Hematopoietic multipotent progenitor cell treated with erythropoietin and hydrocortisone succinate and interleukin-3 and kit ligand, for 15 days (in vitro differentiated cells): ENCODE results near the gene ROBO2.

Experiments used
- DNase-seq: peaks from one replicate; pipeline ENCODE4 v3.0.0-alpha.2; 2015; ENCODE audit warnings: low spot score

ROBO2 gene

DNA sequence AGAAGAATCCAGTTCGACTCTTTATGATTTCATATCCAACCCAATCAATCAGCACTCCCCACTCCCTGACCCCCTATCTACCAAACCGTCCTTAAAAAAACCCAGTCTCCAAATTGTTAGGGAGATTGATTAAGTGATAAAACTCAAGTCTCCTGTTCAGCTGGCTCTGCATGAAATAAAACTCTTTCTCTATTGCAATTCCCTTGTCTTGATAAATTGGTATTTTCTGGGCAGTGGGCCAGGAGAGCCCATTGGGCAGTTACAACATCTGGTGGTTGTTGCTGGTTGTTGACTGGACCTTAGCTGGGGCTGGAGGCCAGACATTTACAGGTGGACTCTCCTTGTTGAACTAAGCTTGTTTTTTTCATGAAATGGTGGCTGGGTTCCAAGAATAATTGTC is 642.3 kb downstream of the ROBO2 start:
- DNase-seq = no peak

DNA sequence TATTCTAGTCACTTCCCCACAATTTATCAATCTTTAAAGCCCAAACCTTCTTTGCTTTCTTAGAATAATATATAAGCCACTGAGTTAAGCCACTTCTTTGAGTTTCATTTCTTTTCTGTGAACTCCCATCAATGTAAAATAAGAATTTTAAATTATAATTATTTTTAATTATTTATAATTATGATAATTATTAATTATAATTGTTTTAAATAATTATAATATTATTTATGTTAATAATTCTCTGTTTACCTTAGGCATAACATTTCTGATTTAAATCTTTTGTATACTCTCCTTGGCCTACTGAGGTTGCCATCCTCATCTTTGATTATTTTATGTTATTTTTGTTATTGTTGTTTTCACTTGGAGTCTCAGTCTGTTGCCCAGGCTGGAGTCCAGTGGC is 644.2 kb downstream of the ROBO2 start:
- DNase-seq = no peak

DNA sequence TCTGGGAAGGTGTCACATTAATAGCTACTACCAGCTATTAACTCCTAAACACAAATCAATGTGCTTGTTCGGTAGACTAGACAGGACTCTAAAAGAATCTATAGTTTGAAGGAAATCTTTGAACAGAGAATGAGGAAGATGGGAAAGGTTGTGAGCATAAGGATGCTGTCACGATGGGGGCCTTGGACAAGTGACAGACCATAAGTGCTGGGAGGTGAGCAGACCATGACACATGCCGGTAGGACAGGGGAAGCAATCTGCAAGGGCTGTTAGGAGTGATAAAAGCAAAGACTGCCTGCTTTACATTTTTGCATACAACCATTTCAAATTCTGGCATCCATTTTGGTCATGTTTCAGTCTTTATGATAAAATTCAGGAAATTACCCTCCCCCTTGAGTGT is 645.8 kb downstream of the ROBO2 start:
- DNase-seq = no peak

DNA sequence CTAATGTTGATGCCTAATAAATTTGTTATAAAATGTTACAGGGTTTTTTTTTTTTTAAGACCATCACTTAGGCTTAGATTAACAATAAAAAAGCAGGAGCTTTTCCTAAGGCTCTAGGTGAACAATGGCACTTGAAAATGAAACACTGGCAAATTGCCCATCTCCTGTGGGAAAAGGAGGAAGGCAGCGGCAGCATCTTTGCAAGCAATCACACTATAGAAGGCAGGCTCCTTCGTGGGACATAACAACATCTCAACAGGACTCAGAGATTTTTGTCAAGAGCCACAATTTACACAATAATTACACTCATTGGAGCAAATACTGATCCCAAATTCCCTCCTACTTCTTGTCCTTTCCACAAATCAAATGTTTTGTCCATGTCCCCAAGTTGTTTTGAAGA is 646.7 kb downstream of the ROBO2 start:
- no peak for DNase-seq

DNA sequence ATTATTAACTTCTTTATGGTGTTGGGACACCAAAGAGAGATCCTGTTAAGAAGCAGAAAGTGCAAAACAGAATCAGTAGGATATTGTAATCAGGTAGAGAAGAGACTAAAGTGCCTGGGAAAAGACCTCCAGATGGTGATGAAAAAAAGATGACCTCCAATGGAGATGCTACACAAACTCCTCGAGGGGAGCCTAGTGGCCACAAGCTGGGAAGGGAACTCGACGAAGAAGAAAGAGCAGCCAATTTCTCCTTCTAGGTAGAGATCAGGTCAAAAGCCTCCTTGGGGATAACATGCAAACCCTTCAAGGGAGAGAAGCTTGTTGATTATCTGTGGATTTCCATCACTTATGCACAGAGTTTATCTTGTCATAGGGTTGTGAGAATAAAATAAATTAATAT is 647.6 kb downstream of the ROBO2 start:
- no peak for DNase-seq

DNA sequence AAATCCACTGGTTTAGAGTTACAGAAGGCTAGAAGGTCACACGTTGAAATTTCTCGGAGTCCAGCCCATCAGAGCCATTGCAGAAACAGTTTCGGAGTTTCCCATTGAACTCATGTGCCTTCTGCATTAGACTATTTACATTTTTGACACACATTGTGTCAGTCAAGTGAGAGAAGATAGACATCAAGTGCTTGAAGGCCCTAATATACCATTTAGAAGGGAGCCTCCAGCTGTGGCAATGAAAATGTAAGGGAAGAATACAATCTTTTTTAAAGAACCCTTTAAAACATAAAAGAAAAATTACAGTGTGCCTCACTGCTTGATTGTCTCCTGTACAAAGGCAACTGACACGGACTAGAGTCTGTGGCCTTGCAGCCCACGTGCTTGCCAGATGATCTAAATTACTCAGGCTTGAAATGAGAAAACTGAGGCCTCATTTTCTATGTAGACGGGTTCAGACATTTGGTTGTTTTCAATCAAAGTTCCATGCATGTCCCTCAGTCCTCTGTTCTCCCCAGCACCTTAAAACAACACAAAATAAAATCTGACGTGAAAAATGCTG is 650.5 kb downstream of the ROBO2 start:
- DNase-seq = no peak

DNA sequence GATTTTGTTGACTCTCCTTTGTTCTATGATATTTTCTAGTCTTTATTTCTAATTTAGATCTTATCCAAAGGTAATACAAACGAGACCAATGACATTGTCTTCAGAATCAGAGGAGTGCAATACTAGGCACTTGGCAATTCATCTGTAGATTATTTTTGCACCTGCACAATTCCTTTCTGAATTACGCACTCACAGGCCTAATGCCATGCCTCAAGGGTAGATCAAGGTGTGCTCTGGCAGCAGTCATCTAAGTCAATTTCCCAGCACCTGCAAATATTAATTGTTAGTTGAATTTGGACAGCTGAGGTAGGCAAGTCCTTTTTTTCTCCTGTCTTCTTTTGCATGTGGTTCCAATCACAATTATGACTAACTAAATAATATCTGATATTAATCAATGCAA is 653.2 kb downstream of the ROBO2 start:
- no peak for DNase-seq

DNA sequence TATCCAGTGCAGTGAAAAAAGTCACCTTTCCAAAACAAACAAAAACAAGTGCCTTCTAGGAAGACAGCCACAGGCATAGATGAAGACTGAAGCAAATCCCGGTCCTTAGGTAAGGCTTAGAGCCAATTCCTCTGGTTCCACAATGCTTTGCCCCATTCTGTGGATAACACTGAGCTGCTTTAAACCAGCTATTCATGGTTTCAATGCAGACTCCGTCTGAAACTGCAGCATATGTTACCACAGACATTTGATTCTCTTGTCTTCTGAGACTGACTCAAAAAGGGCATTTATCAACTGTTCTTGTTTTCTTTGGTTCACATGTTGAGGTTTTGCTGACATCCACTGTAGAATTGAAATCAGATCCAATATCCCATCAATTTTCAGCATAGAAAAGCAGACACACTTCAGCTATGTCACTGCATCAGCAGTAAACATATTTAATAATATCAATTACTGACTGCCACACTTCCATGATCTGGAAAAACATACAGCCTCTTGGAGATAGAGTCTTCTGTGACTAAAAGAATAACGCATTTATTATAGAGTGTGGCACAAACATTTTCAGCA is 659.3 kb downstream of the ROBO2 start:
- DNase-seq = no peak
